GM21515 (cell line): ENCODE measurements around the gene VPS13C.
"Not testable (repeated sequence)": the region's sequence is repeated elsewhere in the genome, so short reads cannot be mapped to it uniquely, and the experiment has no call there.

Experiments used
- ATAC-seq: cut with Tn5 transposase; IDR thresholded peaks from one replicate; pipeline ENCODE4 v1.9.1; 2021; ENCODE audit not compliant: unreplicated experiment

Gene VPS13C

DNA sequence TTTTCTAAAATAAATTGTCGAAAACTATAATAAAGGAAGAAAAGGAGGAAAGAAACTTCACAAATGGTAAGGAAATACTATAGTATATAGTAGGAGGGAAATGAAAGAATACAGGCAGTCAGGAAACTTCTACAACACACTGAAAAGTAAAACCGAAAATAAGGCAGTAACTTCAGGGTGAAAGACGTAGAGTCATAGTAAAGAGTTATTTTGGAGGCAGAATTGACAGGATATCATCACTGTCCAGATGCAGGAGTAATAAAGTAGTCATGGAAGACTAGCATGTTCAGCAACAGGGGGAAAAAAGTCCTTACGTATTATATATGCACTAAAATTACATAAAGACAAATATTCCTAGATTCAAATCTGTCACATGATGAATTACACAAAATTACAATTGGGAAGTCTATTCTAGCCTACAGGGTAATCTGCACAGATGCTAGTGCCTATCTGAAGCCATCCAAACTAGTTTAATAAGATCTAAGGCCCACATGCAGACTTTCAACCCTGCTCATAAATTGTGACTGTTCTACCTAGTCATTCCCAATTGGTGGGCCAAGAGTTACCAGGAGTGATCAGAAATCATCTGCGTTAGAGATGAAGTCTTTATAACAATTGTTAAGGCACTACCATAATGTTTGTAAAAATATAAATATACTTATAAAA is 14.0 kb downstream of the VPS13C start:
- no peak for ATAC-seq

DNA sequence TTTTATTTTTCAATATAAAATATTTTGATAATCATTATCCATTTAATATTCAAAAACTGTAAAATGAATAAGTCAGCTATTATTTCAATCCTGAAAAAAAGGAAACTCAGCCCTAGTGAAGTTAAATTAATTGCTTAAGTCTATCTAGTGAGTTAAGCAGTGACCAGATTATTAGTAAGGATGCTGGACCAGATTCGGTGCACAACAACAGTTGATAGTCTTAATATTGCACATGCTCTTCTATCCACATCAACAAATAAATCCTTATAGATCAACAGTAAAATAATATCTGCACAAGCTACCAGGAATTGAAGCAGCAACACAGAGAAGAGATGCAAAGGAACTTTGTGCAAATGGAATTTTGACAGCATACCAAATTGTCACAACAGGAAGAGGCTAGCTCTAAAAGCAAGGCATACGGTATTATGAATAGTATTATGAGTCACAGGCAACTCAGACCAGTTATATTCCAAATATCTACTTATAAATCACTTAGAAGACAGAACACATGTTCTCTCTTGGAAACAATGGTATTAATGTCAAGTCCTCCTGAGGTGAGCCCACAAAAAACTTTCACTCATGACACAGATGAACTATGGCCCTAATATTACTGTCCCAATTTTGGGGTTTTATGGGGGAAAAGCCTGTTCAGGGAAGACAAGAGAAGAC is 24.9 kb downstream of the VPS13C start:
- ATAC-seq, result no peak

DNA sequence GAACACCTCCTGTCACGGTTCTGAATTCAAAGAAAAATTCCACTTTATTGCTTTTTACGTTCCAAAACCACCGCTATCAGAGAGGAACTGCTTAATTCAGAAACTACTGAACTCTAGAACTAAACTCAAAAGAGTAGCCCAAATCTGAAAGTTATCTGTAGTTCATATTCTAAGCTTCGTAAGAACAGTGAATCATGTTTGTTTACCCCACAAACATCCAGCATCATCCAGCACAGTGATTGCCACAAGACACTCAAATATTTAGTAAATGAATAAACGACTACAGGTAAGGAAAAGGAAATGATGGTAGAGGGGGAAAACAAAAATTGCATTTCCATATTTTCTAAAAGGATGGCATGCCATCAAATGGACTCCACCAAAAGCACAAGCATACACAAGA is 32.3 kb downstream of the VPS13C start:
- no peak for ATAC-seq

DNA sequence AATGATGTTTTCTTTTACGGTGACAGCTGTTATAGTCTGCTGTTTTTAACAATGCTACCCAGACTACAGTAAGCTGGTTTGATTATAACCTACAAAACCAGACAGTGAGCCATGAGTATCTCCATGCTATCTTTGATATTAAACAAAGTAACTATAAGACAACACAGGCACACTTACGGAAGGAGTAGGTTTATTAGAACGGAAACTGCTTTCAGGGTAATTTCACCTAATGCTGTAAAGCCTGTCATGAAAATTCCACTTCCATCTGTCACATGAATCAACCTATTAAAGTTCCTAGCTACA is 33.0 kb downstream of the VPS13C start:
- ATAC-seq, result no peak

DNA sequence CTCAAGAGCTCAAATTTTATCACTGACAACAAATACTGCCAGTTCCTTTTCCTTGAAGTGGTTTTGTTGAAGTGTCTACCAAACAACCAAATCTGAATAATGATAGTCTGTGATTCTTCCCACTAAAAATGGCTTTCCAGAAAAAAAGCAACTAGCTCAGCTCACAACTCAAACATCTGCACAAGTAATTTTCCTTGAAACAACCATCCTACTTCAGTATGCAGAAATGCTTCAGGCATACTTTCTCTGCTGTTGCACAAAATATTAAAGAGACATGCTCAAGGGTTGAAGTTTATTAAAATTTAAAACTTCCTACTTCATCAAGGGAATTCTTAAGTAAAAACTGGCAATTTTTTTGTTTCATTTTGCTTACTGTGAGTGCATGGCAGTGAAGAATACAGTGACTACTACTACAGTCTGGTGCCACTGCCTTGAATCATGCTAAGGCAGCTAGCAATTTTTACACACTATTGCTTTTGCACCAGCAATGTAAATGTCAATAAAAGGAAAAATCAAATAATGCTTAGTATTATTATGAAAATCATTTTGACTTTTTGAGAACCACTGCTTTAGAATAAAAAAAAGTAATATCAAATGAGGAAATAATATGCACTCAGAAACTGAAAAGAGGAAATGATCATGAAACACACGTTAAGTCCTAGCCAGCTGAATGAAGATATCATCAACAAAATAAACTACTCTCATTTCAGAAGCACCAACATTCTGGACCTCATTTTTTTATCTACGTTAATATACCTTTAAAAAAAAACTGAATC is 33.6 kb downstream of the VPS13C start:
- ATAC-seq, result no peak

DNA sequence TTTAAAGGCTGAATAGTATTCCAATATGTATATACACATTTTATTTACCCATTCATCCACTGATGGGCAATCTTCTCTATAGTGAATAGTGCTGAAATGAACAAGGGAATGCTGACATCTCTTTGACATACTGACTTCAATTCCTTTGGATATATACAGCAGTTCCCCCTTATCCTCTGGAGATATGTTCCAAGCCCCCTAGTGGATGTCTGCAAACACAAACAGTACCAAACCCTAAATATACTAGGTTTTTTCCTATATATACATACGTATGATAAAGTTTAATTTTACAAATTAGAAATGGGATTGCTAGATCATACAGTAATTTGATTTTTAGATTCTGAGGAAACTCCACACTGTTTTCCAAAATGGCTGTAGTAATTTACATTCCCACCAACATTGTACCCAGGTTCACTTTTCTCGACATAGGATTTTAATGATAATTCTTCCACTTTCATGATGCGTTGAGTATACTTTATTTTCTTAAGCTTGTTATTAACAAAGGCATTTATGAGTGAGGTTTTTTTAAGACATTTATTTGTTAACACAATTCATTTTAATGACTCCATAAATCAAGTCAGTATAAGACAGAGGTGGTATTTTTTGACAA is 38.2 kb downstream of the VPS13C start:
- no peak for ATAC-seq

DNA sequence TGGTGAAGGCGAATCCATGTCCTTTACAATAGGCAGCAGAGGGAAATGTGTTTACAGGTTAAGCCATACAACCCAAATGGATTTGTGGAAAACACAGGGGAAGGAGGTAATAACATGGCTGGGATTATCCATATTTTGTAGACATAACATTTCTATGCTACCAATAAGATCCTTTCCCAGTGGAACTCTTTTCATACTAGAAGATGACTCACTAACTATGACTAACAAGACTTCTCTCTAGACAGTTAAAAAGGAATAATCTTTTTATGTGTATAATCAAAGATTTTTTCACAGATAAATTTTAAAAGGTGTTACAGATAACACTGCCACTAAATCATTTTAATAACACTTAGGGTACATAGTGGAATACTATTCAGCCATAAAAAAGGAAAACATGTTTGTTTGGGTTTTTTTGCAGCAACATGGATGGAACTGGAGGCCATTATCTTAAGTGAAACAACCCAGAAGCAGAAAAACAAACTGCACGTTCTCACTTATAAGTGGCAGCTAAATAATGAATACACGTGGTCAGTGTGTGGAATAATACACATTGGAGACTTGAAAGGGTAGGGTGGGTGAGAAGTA is 39.6 kb downstream of the VPS13C start:
- no peak for ATAC-seq

DNA sequence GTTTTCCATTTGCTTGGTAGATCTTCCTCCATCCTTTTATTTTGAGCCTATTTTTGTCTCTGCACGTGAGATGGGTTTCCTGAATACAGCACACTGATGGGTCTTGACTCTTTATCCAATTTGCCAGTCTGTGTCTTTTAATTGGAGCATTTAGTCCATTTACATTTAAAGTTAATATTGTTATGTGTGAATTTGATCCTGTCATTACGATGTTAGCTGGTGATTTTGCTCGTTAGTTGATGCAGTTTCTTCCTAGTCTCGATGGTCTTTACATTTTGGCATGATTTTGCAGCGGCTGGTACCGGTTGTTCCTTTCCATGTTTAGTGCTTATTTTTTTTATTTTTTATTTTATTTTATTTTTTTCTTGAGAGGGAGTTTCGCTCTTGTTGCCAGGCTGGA is 54.9 kb downstream of the VPS13C start:
- not testable (repeated sequence) for ATAC-seq

DNA sequence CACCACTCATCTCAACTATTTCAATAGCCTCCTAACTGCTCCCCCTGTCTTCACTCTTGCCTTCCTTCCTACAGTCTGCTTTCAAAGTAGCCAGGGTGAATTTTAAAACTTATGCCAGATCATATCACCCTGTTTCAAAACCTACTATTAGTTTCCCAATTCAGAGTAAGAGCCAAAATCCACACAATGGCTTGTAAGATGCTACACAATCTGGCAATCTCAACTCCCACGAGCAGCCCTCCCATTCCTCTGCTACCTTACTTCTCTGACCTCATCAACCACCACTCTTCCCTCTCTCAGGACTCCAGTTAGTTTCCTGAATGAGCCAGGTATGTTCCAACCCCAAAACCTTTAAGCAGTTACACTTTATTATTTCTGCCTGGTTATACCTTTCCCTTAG is 62.5 kb downstream of the VPS13C start:
- no peak for ATAC-seq

DNA sequence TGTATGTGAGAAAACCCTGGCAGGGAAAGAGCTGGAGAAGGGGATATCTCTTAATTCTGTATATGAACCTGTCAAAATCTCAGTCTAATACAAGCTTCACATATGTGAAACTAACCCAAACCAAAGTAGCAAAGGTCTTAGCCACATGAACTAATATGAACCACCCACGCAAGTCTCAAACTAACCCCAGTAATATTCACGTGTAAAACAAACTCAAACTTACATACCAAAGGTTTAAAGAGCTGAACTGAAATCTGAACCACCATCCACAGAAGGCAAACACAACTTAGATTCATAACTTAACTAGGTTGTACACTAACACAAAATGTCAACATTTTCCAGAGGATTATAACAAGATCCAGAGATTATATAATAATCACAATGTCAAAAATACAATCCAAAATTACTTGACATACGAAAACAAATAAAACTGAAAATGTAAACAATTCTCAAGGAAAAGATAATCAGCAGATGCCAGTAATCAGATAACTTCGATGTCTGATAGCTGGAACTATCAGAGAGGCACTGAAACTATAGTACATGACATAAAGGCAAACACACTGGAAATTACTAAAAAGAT is 64.1 kb downstream of the VPS13C start:
- no peak for ATAC-seq

DNA sequence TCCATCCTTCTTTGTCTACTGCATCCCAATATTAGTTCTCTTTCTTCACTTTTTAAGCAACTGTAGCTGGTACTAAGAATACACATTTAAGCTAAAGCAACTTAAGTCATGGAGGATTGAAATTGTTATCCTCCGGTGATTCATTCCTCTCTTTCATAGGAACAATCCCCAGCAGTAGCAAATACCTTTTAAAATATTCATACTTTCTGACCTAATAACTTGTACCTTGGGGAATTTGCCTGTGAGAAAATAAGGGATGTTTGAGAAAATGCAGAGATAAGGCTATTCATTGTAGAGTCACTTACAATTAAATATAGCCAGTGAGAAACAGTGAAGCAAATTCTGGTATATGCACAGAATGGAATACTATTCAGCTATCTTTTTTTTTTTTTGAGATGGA is 66.0 kb downstream of the VPS13C start:
- no peak for ATAC-seq

DNA sequence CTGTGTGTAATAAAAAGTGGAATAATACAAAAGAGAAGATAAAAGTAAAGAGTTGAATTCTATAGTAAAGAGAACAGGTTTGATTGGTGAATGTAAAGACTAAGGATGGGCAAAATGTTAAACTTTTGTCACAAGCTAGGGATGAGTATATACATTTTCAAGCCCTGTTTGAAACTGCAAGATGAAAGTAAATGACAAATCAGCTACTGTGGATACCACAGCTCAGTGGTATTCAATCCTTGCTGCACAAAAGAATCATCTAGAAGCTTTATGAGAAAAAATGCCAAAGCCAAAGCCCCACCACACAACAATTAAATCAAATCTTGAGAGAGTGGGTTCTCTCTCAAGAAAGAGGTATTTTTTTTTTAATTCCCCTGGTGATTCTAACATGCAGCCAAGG is 67.7 kb downstream of the VPS13C start:
- no peak for ATAC-seq

DNA sequence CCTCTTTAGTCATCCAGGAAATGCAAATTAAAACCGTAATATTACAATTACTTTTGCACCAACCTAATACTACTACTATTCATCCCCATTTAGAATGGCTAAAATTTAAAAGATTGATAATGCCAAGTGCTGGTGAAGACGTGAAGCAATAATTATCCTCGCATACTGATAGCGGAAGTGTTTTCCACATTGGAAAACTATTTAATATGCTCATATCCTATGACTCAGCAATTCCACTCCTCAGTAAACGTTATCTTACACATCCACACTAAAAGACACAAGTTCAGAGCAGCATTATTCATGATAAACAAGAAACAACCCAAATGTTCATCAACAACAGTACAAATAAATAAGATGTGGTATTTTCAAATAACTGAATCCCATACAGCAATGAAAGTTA is 70.6 kb downstream of the VPS13C start:
- ATAC-seq, result no peak

DNA sequence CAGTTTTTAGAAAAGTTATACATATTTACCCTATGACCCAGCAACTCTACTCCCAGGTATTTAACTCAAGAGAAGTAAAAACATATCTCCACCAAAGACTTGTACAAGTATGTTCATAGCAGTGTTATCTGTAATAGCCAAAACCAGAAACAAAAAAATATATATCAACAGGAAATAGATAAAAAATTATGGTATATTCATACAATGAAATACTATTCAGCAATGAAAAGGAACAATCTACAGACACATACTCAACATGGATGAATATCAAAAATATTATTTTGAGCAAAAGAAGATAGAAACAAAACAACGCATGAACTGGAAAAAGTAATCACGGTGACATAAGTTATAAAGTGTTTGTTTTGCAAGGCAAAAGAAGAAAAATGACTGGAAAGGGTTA is 72.4 kb downstream of the VPS13C start:
- ATAC-seq, result no peak

DNA sequence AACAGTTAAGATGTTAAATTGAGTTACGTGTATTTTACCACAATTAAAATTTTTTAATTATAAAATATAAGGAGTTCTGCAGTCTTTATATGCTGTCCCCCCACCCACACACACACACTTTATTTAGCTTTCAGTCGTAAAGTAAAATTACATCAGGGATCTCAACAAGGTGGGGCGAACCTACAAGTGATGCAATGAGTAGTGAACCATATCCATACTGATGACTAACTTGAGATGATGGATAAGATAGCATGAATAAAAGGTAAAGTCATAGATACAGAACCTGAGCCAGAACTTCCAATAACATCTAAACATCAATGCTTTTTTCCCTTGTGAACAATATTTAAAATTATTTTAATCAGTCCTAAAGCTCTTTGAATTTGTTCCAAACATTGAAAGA is 77.2 kb downstream of the VPS13C start:
- no peak for ATAC-seq

DNA sequence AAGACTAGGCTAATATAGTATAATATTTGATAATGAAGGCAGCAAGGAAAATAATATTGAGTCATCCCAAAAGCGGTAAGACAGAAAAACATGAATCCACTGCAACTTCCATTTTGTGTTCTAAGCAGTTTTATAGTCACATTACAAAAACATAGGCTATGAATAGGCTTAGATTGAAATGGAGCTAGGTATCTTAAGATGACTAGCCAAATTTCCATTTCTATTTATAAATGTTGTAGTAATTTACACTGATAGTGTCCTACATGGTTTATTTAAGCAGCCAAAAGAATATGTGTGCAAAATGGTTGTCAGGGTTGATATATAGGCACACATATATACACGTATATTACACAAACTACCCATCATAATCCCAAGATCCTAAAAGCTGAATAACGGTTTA is 82.0 kb downstream of the VPS13C start:
- no peak for ATAC-seq

DNA sequence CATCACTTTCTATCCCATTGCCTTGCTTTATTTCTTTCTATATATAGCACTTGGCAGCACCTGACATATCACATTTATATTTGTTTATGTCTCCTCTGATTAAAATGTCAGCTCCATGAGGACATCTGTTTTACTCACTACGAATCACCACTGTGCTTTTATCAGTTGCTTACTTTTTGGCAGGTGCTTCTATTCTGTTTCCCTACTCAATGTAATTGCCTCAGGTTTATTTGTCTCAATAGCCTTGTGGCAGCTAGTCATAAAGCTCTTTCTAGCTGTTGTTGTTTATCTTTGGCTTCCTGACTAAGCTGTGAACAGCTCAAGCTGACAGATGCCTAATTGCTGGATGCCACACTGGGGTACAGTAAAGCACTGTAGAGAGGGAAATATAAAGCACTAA is 85.5 kb downstream of the VPS13C start:
- ATAC-seq, result no peak

DNA sequence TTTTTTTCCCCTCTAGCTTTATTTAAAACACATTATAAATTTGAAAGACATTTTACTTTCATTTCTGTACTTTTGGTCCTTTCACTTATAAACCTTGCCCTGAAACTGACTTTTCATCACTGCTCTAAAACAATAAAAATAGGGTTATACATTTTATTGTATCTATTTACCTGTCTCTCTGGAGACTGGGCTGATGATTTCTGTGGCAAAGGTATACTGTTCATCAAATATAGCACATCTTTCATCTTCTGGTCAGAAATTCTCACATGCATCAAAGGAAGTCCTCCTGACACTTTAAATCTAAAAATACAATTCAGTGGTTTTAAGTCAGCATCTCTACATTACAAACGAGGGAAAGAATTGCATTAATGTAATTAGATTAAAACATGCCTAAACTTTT is 86.1 kb downstream of the VPS13C start:
- ATAC-seq, result no peak

DNA sequence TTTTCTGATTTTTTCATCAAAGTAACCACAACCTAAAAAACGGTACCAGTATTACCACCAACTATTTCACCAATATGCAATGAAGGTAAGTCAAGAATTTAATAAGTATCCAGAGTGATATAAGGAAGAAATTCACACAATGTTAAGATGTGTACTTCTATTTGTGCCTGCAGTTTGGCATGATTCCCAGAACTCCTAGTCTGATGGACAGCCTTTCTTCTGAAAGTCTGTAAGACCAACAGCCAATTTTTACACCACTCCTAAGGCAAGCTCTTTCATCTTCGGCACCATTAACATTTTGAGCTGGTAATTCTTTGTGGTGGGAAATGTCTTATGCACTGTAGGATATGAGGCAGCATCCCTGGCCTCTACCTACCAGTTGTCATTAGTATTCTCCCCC is 108.3 kb downstream of the VPS13C start:
- no peak for ATAC-seq

DNA sequence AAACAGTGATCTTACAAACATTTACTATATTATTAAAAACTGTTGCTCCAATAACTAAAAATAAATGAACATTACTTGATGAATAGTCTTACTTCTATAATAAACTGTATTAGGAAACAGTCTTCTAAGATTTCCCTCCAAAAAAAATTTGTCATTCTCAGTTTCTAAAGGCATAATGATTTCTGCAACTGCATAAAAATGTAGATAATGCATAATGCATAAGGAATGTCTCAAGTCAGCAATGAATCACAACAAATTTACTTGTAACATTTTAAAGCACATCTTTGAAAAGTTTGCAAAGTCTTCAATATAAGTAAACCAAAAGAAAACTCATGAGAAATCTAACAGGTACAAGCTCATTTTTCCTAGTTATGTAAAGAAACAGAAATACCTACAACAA is 113.5 kb downstream of the VPS13C start:
- no peak for ATAC-seq

DNA sequence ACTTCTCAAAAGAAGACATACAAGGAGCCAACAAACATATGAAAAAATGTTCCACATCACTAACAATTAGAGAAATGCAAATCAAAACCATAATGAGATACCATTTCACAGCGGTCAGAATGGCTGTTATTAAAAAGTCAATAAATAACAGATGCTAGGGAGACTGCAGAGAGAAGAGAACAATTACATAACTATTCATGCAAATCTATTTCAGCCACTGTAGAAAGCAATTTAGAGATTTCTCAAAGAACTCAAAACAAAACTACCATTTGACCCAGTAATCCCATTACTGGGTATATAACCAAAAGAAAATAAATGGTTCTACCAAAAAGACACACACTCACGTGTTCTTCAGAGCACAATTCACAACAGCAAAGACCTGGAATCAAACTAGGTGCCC is 116.3 kb downstream of the VPS13C start:
- no peak for ATAC-seq
